ENCODE measurements around the gene ARNT2. TPM values are rescaled to one million over a fixed set of nuclear protein-coding genes. Genes with fewer than 3 reads are reported as not detected.

Gene ARNT2
- polyA plus RNA-seq, 4 donors: 54.3 to 67.1 (median 59.2) TPM

GRCh38 chr15:80587816-80588456 is 183.8 kb downstream of the ARNT2 start:
- DNase-seq (ENCODE audit: low read depth in 4 of 4, low spot score in 2 of 4): no peak

- no peak for DNase-seq (ENCODE audit: low read depth in 4 of 4, low spot score in 2 of 4)
These were observed 184.6 kb downstream of the ARNT2 start for GRCh38 chr15:80588801-80589200.

- DNase-seq (ENCODE audit: low read depth in 4 of 4, low spot score in 2 of 4): no peak
These were observed 186.7 kb downstream of the ARNT2 start for GRCh38 chr15:80590761-80591355.

GRCh38 chr15:80591471-80591870 is 187.3 kb downstream of the ARNT2 start:
- no peak for DNase-seq (ENCODE audit: low read depth in 4 of 4, low spot score in 2 of 4)

- DNase-seq (ENCODE audit: low read depth in 4 of 4, low spot score in 2 of 4): no peak
These were observed 188.0 kb downstream of the ARNT2 start for GRCh38 chr15:80591938-80592825.

- DNase-seq (ENCODE audit: low read depth in 4 of 4, low spot score in 2 of 4): no peak
These were observed 189.4 kb downstream of the ARNT2 start for GRCh38 chr15:80593486-80594030.

- no peak for DNase-seq (ENCODE audit: low read depth in 4 of 4, low spot score in 2 of 4)
These were observed 190.1 kb downstream of the ARNT2 start for GRCh38 chr15:80594091-80594889.

GRCh38 chr15:80595396-80595795 is 191.2 kb downstream of the ARNT2 start:
- no peak for DNase-seq (ENCODE audit: low read depth in 4 of 4, low spot score in 2 of 4)

GRCh38 chr15:80596521-80596976 is 192.4 kb downstream of the ARNT2 start:
- DNase-seq (ENCODE audit: low read depth in 4 of 4, low spot score in 2 of 4): no peak

- DNase-seq (ENCODE audit: low read depth in 4 of 4, low spot score in 2 of 4): no peak
These were observed 192.9 kb downstream of the ARNT2 start for GRCh38 chr15:80597076-80597475.

GRCh38 chr15:80599359-80599758 is 195.2 kb downstream of the ARNT2 start:
- no peak for DNase-seq (ENCODE audit: low read depth in 4 of 4, low spot score in 2 of 4)

- no peak for DNase-seq (ENCODE audit: low read depth in 4 of 4, low spot score in 2 of 4)
These were observed 196.4 kb downstream of the ARNT2 start for GRCh38 chr15:80600626-80601025.

- no peak for DNase-seq (ENCODE audit: low read depth in 4 of 4, low spot score in 2 of 4)
These were observed 197.1 kb downstream of the ARNT2 start for GRCh38 chr15:80601256-80601655.

- DNase-seq (ENCODE audit: low read depth in 4 of 4, low spot score in 2 of 4): no peak
These were observed 200.7 kb downstream of the ARNT2 start for GRCh38 chr15:80604583-80605575.

GRCh38 chr15:80605591-80606150 is 201.5 kb downstream of the ARNT2 start:
- DNase-seq (ENCODE audit: low read depth in 4 of 4, low spot score in 2 of 4): no peak

- no peak for DNase-seq (ENCODE audit: low read depth in 4 of 4, low spot score in 2 of 4)
These were observed 202.4 kb downstream of the ARNT2 start for GRCh38 chr15:80606511-80607071.

- DNase-seq (ENCODE audit: low read depth in 4 of 4, low spot score in 2 of 4): no peak
These were observed 203.3 kb downstream of the ARNT2 start for GRCh38 chr15:80607287-80607980.

GRCh38 chr15:80608688-80609087 is 204.5 kb downstream of the ARNT2 start:
- no peak for DNase-seq (ENCODE audit: low read depth in 4 of 4, low spot score in 2 of 4)
